ENCODE data around the gene DPEP3. TPM values are rescaled to one million over a fixed set of nuclear protein-coding genes. Genes with fewer than 3 reads are reported as not detected.
A peak's percentile ranks its signal among the peaks of the same experiment; 100 is the strongest.

DPEP3 gene
- total and polyA plus RNA-seq, 12 donors: 0.01 to 0.34 TPM; not detected in 10

DNA sequence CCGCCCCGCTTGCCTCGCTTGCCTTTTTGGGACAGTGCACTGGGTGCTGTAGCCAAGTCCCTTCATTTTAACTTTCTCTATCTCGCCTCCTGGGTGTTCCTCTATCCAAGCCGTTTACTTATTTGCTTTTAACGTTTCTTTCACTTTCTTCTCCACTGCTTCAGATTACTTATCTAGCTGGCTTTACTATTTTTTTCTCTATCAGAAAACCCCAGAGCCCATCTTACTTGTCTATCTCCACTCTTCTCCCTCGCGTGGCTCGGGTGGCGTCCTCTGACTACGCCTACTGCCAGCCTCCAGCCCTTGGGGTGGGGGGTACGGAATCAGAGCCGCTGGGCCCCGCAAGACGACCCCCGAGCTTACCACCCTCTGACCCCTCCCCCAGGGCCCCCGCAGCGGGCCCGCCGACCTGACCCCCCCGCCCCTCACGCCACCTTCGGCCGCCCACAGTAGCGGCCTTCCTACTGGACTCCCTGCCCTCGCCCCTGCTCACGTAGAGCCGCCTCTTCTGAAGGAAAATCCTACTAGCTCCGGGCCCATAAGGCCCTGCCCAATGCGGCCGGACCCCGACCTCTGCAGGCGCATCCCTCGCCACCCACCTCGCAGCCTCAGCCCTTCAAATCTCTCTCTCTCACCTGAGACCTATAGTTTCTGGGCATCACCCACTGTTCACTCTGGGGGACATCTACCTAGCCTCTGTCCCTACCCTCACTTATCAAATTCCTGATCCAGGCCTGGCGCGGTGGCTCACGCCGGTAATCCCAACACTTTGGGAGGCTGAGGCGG, 10.9 kb downstream of the DPEP3 start:
- TF ChIP-seq, protein P1, sequence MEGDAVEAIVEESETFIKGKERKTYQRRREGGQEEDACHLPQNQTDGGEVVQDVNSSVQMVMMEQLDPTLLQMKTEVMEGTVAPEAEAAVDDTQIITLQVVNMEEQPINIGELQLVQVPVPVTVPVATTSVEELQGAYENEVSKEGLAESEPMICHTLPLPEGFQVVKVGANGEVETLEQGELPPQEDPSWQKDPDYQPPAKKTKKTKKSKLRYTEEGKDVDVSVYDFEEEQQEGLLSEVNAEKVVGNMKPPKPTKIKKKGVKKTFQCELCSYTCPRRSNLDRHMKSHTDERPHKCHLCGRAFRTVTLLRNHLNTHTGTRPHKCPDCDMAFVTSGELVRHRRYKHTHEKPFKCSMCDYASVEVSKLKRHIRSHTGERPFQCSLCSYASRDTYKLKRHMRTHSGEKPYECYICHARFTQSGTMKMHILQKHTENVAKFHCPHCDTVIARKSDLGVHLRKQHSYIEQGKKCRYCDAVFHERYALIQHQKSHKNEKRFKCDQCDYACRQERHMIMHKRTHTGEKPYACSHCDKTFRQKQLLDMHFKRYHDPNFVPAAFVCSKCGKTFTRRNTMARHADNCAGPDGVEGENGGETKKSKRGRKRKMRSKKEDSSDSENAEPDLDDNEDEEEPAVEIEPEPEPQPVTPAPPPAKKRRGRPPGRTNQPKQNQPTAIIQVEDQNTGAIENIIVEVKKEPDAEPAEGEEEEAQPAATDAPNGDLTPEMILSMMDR (IDR thresholded peaks at IDR 0.05): no peak
- H3K27ac ChIP-seq: peak overlapping the region; percentile 44 to 100 (median 100)
- H3K4me3 ChIP-seq: peak overlapping the region in 9 of 10 donors; percentile 63 to 100 (median 95)
- H3K27me3 ChIP-seq: no peaks in the 10 kb centered on the region
- 45 to 50% methylated on average over 40 of the region's 40 CpGs for WGBS, 2 donors
- DNase-seq (no peak), ATAC-seq (peak in 2 of 8 donors; percentile 1 to 4)
- intact Hi-C loops (cut with DNase I): no loop called here
- no peaks in the 10 kb centered on the region for H3K9me3 ChIP-seq
- peaks cover 23 to 43% (median 30%) of the 10 kb centered on the region in 9 donors for H3K4me1 ChIP-seq
- peaks cover 0 to 13% (median 0%) of the 10 kb centered on the region in 9 donors for H3K36me3 ChIP-seq

DNA sequence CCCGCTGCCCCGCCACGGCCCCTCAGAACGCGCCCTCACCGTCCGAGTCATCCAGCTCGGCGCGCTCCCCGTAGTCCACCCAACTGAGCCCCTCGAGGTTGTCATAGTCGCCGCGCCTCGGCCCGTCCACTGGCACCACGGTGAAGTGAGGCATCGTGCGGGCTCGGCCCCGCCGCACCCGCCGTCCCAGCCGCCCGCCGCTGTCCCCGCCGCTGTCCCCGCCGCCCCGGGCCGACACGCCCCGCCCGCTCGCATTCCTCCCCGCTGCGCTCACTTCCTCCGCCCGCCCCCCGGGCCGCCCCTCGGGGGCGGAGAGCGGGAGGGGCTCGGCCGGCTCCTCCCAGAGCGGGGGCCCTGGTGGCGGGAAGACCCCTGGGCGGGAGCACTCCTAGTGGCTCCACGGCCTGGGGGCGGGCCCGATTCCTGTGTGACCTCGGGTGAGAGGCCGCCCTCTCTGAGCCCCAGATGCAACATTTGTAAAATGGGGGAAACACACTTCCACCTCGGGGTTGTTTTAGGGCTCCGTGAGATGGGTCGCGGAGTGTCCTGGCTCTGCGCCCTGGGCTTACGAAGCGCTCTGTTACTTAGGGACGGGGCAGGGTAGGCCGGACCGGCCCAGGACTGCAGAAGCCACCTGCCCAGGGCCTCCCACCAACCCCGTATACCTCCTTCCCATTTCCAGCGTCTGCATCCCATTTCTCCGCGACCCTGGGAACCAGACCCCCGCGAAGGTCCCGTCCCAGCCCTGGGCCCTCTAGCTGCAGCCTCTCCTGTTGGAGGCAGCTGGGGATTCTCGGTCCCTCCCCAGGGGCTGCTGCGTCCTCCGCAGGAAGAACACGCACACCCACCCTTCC, 11.7 kb downstream of the DPEP3 start, which contains the start of gene SLC12A4:
Gene SLC12A4 (minus strand): TSS at position 238 of the 854 bp plus-strand sequence. CDS start 84 bp downstream, at position 154.
- Histone ChIP-seq H3K27me3 (no peaks in the 10 kb centered on the region), H3K27ac (peak within 1 kb of the TSS; percentile 94 to 100 (median 100)), H3K4me1 (peaks cover 31 to 52% (median 38%) of the 10 kb centered on the region in 9 donors), H3K9me3 (no peaks in the 10 kb centered on the region), H3K36me3 (peaks cover 0 to 15% (median 0%) of the 10 kb centered on the region in 9 donors), H3K4me3 (peak within 1 kb of the TSS; percentile 63 to 100 (median 94))
- TF ChIP-seq, protein P1 (IDR thresholded peaks at IDR 0.05): peak in 4 of 9 donors; percentile 11 to 33 (median 23)
- intact Hi-C loops (cut with DNase I): no loop called here
- ATAC-seq (peak; percentile 88 to 95 (median 91)), DNase-seq (peak; percentile 91 to 93)
- WGBS, 2 donors: 1 to 2% methylated on average over 53 to 77 of the region's 78 CpGs

DNA sequence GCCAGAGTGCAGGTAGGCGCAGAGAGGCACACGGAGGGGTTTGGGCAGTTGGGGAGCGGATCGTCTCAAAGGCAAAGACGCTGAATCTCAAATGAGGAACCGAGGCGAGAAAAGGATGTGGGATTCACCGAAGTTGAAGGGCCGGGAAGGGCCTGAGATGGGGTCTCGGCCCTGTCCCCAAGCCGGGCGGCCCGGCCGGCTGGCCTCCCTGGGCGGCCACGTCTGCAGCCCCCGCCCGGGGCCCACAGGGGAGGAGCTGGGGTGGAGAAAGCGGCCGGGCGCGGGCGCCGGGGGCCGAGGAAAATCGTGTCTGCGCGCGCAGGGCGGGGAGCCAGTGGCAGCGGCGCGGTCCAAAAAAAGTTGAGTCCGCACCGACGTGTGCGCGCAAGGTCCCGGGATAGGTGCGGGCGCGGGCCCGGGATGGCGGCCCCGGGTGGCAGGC, 12.3 kb downstream of the DPEP3 start:
- TF ChIP-seq, protein P1 (IDR thresholded peaks at IDR 0.05): no peak
- ATAC-seq: peak in 6 of 8 donors; percentile 10 to 44 (median 30)
- 0% methylated on average over 39 to 45 of the region's 45 CpGs for WGBS, 2 donors
- DNase-seq: peak; percentile 59 to 68
- intact Hi-C loops (cut with DNase I): loop anchor here in 1 of 10 donors (2.0 kb wide), 1 partner anchor 31 kb away; the partner anchor contains the start of gene PSMB10
- no peaks in the 10 kb centered on the region for H3K9me3 ChIP-seq
- peaks cover 0 to 19% (median 0%) of the 10 kb centered on the region in 9 donors for H3K36me3 ChIP-seq
- H3K4me1 ChIP-seq: peaks cover 38 to 58% (median 44%) of the 10 kb centered on the region in 9 donors
- peak overlapping the region; percentile 94 to 100 (median 100) for H3K27ac ChIP-seq
- H3K4me3 ChIP-seq: peak overlapping the region; percentile 63 to 100 (median 94)
- no peaks in the 10 kb centered on the region for H3K27me3 ChIP-seq
